ENCODE measurements around the gene BMPR2.
"Not testable (repeated sequence)": the region's sequence is repeated elsewhere in the genome, so short reads cannot be mapped to it uniquely, and the experiment has no call there.

Gene BMPR2

GRCh38 chr2:202455114-202455513 lies 79.0 kb downstream of the BMPR2 start:
- no peak for DNase-seq

DNA sequence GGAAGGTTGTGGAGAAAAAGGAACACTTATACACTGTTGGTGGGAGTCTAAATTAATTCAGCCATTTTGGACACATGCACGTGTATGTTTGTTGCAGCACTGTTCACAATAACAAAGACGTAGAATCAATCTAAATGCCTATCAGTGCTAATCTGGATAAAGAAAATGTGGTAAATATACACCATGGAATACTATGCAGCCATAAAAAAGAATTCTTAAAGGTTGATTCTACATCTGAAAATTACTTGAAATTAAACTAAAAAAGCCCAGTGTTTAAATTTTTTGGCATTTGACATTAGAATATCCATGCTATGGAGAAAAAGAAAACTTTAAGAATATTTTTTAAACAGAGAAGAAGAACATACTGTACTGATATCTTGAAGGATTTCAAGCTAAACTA lies 84.0 kb downstream of the BMPR2 start:
- DNase-seq, result no peak

- no peak for DNase-seq
Observed at GRCh38 chr2:202479090-202479489, 103.0 kb downstream of the BMPR2 start.

- DNase-seq, result no peak
Observed at GRCh38 chr2:202479610-202480009, 103.5 kb downstream of the BMPR2 start.

- DNase-seq, result no peak
Observed at GRCh38 chr2:202486351-202486750, 110.2 kb downstream of the BMPR2 start.

- DNase-seq, result no peak
Observed at GRCh38 chr2:202488671-202489070, 112.5 kb downstream of the BMPR2 start.

DNA sequence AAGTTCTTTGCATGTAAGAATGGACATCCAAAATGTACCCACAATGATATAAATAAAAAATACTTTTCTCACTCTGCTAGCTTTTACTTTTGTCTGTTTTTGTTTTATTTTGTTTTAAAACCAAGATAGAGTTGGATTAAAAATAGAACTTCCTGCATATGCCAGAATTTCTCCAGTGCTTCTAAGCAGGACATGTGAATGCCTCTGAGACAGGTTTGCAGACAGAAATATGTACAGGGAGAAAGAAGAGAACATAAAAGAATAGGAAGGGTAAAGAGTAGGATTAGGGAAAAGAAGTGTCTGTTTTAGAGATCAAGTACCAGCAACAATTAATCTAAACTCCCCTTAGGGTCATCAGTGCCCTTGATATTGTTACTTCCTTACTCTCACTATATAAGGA lies 114.4 kb downstream of the BMPR2 start:
- DNase-seq, result no peak

- no peak for DNase-seq
Observed at GRCh38 chr2:202491514-202491913, 115.4 kb downstream of the BMPR2 start.

DNA sequence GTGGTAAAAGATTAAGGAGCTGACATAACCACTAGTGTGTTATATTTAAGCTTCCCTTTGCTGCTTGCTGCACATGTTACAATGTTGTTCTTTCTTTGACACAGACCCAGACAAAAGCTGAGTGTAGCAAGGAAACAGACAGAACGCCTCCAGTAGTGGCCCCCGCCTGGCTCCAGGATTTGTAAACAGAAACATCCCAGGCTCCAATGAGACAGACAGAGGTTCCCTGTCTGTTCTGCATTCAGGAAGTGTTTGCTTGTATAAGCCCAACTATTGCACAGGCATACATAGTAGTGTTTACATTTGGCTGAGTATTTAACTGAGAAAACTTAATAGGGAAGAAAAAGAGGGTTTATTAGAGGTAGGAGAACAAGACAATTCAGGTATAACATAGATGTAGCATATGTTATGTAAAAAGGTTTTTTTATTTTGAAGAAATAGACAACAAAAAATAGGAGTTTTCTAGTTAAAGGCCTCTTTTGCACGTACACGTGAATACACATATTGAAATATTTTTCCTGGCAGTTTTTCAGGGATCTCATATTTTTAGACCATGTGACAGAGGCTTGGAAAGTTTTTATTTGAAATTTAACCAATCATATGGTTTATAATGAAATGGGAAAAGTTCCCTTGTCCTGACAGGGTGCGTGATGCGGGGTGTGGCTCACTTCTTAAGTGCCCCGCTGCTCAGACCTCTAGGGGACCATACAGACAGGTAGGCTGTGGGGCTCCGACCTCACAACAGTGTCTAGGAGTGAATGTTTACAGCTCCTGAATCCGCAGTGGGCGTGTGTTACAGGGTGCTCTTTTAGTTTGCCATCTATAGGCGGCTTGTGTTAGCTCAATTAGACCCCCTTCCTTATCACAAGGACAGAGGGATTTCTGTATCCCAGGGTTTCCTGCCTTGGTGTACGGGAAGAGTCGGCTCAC lies 118.4 kb downstream of the BMPR2 start:
- DNase-seq, result no peak

DNA sequence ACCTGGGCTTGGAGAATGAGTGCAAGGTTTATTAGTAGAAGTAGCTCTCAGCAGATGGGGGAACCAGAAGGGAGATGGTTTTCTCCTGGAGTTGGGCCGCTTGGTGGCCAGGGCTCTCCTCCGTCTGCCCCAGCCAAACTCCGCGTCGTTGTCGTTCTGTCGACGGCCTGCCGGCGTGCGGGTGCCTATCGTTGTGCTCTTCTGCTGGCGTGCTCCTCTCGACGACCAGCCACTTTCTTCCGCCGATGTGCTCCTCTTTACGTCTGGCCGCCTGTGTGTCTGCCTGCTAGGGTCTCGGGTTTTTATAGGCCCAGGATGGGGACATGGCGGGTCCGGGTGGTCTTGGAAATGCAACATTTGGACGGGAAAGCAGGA lies 119.1 kb downstream of the BMPR2 start:
- no peak for DNase-seq

DNA sequence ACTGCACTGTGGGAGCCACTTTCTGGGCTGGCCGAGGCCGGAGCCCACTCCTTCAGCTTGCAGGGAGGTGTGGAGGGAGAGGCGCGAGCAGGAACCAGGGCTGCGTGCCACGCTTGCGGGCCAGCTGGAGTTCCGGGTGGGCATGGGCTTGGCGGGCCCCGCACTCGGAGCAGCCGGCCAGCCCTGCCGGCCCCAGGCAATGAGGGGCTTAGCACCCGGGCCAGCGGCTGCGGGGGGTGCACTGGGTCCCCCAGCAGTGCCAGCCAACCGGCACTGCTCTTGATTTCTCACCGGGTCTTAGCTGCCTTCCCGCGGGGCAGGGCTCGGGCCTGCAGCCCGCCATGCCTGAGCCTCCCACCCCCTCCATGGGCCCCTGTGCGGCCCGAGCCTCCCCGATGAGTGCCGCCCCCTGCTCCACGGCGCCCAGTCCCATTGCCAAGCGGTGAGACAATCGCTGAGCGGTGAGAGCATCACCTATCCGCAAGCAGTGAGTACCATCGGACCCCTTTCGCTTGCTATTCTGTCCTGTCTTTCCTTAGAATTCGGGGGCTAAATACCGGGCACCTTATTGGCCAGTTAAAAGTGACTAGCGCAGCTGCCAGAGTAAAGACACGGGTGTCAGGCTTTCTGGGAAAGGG lies 120.8 kb downstream of the BMPR2 start:
- not testable (repeated sequence) for DNase-seq

DNA sequence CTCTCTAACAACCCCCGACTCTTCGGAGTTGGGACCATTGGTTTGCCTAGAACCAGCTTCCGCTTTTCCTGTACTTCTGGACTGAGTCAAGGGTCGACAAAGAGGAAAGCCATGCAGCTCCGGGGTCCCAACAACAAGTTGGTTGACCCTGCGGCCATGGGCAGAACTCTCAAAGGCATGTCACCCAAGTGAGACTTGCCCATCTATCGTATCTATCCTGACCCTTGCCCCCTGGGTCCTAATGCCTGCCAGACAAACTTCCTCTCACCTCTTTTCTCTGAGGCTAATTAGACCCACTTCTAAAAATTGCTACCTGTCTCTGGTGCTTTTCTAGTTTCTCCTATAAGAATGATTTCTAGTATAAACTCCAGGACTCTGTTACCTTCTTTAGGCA lies 121.3 kb downstream of the BMPR2 start:
- not testable (repeated sequence) for DNase-seq

DNA sequence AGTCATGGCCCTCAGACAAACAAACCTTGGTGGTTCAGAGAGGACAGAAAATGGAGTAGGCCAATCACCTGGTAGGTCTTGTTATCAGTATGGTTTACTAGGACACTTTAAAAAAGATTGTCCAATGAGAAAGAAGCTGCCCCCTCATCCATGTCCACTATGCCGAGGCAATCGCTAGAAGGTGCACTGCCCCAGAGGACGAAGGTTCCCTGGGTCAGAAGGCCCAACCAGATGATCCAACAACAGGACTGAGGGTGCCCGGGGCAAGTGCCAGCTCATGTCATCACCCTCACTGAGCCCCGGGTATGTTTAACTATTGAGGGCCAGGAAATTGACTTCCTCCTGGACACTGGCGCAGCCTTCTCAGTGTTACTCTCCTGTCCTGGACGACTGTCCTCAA lies 123.7 kb downstream of the BMPR2 start:
- DNase-seq, result not testable (repeated sequence)

DNA sequence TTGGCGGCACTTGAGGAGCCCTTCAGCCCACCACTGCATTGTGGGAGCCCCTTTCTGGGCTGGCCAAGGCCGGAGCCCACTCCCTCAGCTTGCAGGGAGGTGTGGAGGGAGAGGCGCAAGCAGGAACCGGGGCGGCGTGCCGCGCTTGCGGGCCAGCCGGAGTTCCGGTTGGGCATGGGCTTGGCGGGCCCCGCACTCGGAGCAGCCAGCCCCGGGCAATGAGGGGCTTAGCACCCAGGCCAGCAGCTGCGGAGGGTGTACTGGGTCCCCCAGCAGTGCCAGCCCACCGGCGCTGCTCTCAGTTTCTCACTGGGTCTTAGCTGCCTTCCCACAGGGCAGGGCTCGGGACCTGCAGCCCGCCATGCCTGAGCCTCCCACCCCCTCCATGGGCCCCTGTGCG lies 127.1 kb downstream of the BMPR2 start:
- not testable (repeated sequence) for DNase-seq

GRCh38 chr2:202508686-202509085 lies 132.6 kb downstream of the BMPR2 start:
- no peak for DNase-seq

DNA sequence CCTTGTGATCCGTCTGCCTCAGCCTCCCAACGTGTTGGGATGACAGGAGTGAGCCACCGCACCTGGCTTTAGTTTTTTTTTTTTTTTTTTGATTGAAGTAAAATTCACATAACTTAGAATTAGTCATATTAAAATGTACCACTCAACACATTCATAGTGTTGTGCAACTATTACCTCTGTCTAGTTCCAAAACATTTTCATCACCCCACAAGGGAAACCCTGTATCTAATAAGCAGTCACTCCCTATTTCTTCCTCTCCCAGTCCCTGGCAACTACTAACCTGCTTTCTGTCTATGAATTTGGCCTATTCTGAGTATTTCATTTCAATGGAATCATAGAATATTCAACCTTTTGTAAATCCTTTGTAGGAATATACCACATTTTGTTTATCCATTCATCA lies 134.8 kb downstream of the BMPR2 start:
- no peak for DNase-seq

DNA sequence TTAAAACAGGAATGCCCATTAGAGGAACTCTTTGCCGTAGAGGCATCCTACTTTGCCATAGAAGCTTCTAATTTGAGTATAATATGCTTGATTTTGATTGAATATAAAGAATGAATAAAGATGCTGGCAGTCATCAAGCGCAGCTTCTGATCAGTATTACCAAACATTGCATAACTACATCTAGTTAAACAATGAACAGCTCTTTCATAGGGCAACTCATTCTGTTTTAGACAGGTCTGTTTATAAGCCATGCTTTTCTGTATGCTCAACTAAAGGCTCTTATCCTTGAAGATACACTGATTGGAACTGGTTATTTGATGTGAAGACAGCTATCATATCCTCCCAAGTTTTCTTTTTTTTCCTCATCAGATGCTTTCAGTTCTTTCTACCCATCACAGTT lies 136.0 kb downstream of the BMPR2 start:
- DNase-seq, result no peak

- no peak for DNase-seq
Observed at GRCh38 chr2:202514732-202515131, 138.6 kb downstream of the BMPR2 start.

- DNase-seq, result no peak
Observed at GRCh38 chr2:202519453-202519852, 143.3 kb downstream of the BMPR2 start.

DNA sequence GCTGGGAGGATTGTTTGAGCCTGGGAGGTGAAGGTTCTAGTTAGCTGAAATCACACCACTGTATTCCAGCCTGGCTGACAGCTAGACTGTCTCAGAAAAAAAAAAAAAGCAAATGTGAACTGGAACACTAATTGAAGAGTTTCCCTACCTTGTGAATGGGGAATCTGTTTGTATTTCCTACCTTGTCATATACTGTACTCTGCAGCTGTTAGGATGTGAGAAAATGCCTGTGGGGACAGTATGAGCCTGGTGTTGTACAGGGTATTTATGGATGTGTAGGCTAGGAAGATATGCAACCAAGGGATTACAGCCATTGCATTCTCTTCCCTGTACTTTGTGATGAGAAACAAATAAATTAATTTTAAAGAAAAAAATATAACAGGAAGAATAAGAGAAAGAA lies 145.3 kb downstream of the BMPR2 start:
- DNase-seq, result no peak

DNA sequence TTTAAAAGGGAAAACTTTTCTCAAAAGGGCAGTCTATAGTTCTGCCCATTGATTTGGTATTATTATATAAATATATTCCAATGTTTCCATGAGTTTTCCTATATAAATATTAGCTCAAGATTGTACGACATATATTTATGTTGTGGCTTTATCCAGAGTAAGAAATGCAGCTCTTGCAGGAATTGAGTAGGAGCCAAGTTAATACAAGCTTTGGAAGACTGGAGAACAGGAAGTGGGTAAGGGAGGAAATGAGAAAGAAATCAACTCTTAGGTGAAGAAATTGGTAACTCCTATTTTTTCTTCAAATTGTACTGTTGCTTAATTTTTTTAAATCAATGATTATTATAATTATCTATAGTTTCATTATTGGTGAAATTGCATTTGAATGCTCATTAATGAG lies 153.3 kb downstream of the BMPR2 start:
- no peak for DNase-seq

GRCh38 chr2:202530038-202530437 lies 153.9 kb downstream of the BMPR2 start:
- no peak for DNase-seq

- DNase-seq, result not testable (repeated sequence)
Observed at GRCh38 chr2:202535290-202535689, 159.2 kb downstream of the BMPR2 start.

- no peak for DNase-seq
Observed at GRCh38 chr2:202541137-202541536, 165.0 kb downstream of the BMPR2 start.

- peak; percentile 73 for DNase-seq
Observed at GRCh38 chr2:202542142-202542541, 166.0 kb downstream of the BMPR2 start.
